Mucosa of descending colon (tissue), 3 donors: ENCODE data around the gene KCNG1. TPM values are rescaled to one million over a fixed set of nuclear protein-coding genes. Genes with fewer than 3 reads are reported as not detected.
"Not testable (repeated sequence)": the region's sequence is repeated elsewhere in the genome, so short reads cannot be mapped to it uniquely, and the experiment has no call there.

Experiments used
- ATAC-seq: fragments of 200-7000 bp; cut with Tn5 transposase; one replicate; pipeline ENCODE4 v1.9.1; 2020; ENCODE audit warnings: mild to moderate bottlenecking, moderate library complexity
- DNase-seq, 3 donors: peaks; one replicate each; pipeline ENCODE4 v3.0.0-alpha.2; 2020
- H3K36me3 ChIP-seq: fragments of 200-600 bp; one replicate; pipeline ENCODE4 v1.8.0; 2021; ENCODE audit warnings: low read depth, mild to moderate bottlenecking
- H3K4me1 ChIP-seq: fragments of 200-600 bp; one replicate; pipeline ENCODE4 v1.8.0; 2021; ENCODE audit warnings: low read depth, mild to moderate bottlenecking
- H3K4me3 ChIP-seq: fragments of 200-600 bp; one replicate; pipeline ENCODE4 v1.8.0; 2021; ENCODE audit warnings: mild to moderate bottlenecking
- H3K9me3 ChIP-seq: fragments of 200-600 bp; one replicate; pipeline ENCODE4 v1.8.0; 2021; ENCODE audit warnings: mild to moderate bottlenecking
- CTCF ChIP-seq: fragments of 200-600 bp; IDR thresholded peaks from one replicate; pipeline ENCODE4 v1.8.0; 2022; ENCODE audit warnings: antibody characterized with exemption, mild to moderate bottlenecking
- intact Hi-C, 2 donors: fragments of 100-400 bp; cut with DNase I in 1 of 2; cut with micrococcal nuclease in 1 of 2; formaldehyde crosslinking; loops; one replicate each; pipeline versions ENCODE4 v1.11.0 to v1.11.1; 2022; cut with DNase I, micrococcal nuclease
- total RNA-seq, 3 donors: library from RNA; stranded (reverse); fragmentation: NEBNext Ultra II Directional in 2 of 3; extraction: Animal tissue kit (Norgen Biotek cat#: 25700) in 2 of 3; gene quantifications; one replicate each; pipeline versions ENCODE4 v1.2.1 to v1.2.4, GENCODE V29; 2021 to 2023
- donor health status: DM: no; HTN: no; CAD: no; lungs with moderate emphysema.
- donor health status: DM: no; HTN: no; CAD: no.
- donor health status: DM: no; HTN: yes; CAD: no.

KCNG1 gene
- total RNA-seq, 3 donors from 2014 or later = 6.3 to 16.9 (median 7.2) TPM

DNA sequence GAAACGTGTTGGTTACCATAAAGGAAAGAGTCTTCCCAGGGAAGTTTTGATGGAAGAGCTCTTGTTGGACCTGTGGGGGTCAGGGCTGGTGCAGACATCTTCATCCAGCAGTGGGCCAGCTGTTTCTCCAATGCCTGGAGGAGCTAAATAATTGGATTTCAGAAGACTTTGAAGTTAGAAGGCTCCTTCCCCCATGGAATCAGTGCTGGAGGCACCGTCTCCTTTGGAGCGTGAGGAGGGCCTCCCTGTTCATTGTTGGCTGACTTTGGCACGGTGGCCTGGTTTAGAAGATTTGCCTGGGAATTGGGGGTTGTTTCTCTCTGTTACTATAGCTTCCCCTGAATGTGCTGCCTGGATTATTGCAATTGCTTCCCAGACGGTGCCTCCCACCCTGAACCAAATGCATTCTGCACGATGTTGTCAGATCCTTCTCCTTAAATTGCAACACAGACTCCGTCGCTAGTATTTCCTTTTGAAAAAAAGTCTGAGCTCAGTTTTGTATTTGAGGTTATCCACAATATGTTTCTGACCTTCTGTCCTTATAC lies 27.7 kb upstream of the KCNG1 start:
- ATAC-seq (no peak), DNase-seq (no peak)
- Histone ChIP-seq H3K4me1 (no peaks in the 10 kb centered on the region), H3K4me3 (no peak overlapping the region), H3K9me3 (no peaks in the 10 kb centered on the region), H3K36me3 (no peaks in the 10 kb centered on the region)
- intact Hi-C loops = no loop called here
- no peak for TF ChIP-seq CTCF

DNA sequence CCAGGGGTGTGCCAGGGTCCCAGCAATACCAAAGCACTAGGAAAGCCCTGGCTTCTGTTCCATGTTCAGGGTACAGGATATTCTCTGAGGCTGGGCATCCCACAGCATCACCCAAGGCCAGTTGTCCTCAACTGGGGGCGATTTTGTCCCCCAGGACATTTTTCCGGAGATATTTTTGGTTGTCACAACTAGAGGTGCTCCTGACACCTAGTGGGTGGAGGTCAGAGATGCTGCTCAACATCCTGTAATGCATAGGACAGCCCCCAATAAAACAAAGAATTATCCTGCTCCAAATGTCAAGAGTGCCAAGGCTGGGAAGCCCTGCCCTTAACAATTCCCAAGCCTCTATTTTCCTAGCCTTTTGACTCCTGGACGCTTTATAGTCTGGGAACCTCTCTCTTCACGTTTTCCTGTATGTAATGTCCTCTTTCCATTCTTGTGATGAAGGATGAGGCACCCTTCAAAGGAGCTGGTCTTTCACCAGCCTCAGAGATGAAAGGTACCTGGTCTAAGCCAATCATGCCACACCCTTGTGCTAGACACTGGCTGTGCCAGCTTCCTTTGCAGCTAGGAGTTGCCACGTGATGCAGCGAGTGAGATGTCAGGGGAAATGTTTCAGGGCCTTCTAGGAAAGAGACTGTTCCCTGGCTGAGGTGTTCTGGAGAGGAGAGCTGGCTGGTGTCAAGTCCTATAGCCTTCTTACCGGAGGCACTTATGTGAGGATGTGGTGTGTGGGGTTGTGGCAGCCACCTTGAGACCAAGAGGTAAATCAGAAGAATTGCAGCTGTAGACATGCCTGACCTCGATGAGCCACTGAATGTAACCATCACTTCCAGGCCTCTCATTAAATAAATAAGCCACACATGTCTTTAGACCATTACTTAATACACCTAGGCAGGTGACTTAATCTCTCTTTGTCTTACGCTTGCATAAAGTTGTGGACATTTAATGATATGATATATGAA lies 23.4 kb upstream of the KCNG1 start:
- intact Hi-C loops = no loop called here
- TF ChIP-seq CTCF = no peak
- H3K36me3 ChIP-seq = no peaks in the 10 kb centered on the region
- no peak overlapping the region for H3K4me3 ChIP-seq
- DNase-seq (no peak), ATAC-seq (no peak)
- no peaks in the 10 kb centered on the region for H3K4me1 ChIP-seq
- no peaks in the 10 kb centered on the region for H3K9me3 ChIP-seq

GRCh38 chr20:51045492-51045891 lies 22.6 kb upstream of the KCNG1 start:
- H3K9me3 ChIP-seq, DNase-seq, ATAC-seq, intact Hi-C loops, H3K4me3 ChIP-seq, H3K4me1 ChIP-seq, H3K36me3 ChIP-seq: not testable (repeated sequence)

GRCh38 chr20:51044796-51045195 lies 21.9 kb upstream of the KCNG1 start:
- intact Hi-C loops = no loop called here
- ATAC-seq = no peak
- Histone ChIP-seq H3K4me1 (no peaks in the 10 kb centered on the region), H3K4me3 (no peak overlapping the region), H3K9me3 (no peaks in the 10 kb centered on the region), H3K36me3 (no peaks in the 10 kb centered on the region)
- no peak for DNase-seq
- TF ChIP-seq CTCF = no peak

DNA sequence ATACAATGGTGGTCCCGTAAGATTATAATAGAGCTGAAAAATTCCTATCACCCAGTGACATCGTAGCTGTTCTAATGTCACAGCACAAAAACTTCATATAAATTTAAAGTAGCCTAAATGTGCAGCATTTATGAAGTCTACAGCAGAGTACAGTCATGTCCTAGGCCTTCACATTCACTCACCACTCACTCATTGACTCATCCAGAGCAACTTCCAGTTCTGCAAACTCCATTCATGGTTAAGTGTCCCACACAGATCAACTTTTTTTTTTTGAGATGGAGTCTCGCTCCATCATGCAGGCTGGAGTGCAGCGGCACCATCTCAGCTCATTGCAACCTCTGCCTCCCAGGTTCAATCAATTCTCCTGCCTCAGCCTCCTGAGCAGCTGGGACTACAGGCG lies 20.9 kb upstream of the KCNG1 start:
- DNase-seq = no peak
- Histone ChIP-seq H3K4me3 (no peak overlapping the region), H3K36me3 (no peaks in the 10 kb centered on the region), H3K9me3 (no peaks in the 10 kb centered on the region), H3K4me1 (no peaks in the 10 kb centered on the region)
- TF ChIP-seq CTCF = no peak
- intact Hi-C loops = no loop called here
- ATAC-seq = no peak

- Histone ChIP-seq H3K4me3 (no peak overlapping the region), H3K9me3 (no peaks in the 10 kb centered on the region), H3K36me3 (no peaks in the 10 kb centered on the region), H3K4me1 (no peaks in the 10 kb centered on the region)
- TF ChIP-seq CTCF = no peak
- ATAC-seq (no peak), DNase-seq (no peak)
- intact Hi-C loops = no loop called here
Observed at GRCh38 chr20:51042657-51043247, 19.8 kb upstream of the KCNG1 start.
